Neural progenitor cell (in vitro differentiated cells): ENCODE data around the gene ARRDC4.

ENCODE experiments used
- EZH2 ChIP-seq: fragments of 200-600 bp; sonication (generic); IDR thresholded peaks from 2 replicates; pipeline ENCODE4 v1.6.1; 2017; ENCODE audit warnings: antibody characterized with exemption, mild to moderate bottlenecking, moderate library complexity
- TF ChIP-seq, protein P1 (sequence below): fragments of 200-600 bp; sonication (generic); IDR thresholded peaks from 2 replicates; pipeline ENCODE4 v1.5.1; 2017; ENCODE audit warnings: antibody characterized with exemption, mild to moderate bottlenecking

DNA sequence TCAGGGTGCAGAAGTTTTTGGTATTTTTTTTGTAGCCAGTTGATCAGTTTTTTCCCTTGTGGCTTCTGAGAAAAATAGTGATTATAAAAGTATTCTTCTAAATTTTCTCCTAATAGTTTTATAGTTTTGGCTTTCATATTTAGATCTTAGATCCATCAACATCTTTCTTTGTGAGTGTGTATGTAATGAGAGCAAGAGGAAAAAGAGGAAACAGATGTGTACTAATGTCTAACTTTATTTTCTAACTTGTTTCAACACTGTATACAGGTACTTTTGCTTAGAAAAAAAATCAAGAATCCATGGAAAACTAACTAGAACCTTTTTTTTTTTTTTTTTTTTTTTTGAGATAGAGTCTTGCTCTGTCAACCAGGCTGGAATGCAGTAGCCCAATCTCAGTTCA, 53.1 kb downstream of the ARRDC4 start:
- TF ChIP-seq, protein P1, sequence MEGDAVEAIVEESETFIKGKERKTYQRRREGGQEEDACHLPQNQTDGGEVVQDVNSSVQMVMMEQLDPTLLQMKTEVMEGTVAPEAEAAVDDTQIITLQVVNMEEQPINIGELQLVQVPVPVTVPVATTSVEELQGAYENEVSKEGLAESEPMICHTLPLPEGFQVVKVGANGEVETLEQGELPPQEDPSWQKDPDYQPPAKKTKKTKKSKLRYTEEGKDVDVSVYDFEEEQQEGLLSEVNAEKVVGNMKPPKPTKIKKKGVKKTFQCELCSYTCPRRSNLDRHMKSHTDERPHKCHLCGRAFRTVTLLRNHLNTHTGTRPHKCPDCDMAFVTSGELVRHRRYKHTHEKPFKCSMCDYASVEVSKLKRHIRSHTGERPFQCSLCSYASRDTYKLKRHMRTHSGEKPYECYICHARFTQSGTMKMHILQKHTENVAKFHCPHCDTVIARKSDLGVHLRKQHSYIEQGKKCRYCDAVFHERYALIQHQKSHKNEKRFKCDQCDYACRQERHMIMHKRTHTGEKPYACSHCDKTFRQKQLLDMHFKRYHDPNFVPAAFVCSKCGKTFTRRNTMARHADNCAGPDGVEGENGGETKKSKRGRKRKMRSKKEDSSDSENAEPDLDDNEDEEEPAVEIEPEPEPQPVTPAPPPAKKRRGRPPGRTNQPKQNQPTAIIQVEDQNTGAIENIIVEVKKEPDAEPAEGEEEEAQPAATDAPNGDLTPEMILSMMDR: no peak
- no peak for TF ChIP-seq EZH2
